Measurements from ENCODE around the gene GSTM5.
"Not testable (repeated sequence)": the region's sequence is repeated elsewhere in the genome, so short reads cannot be mapped to it uniquely, and the experiment has no call there.

GRCh38 chr1:109687109-109687508 lies 24.9 kb upstream of the GSTM5 start:
- TF ChIP-seq ELK1 (IDR thresholded peaks at IDR 0.05; ENCODE audit: borderline replicate concordance, low read depth, low read length); CTCF (conservative IDR thresholded peaks at IDR 0.05; ENCODE audit: low read depth, low read length); MXI1 (IDR thresholded peaks at IDR 0.05; ENCODE audit: borderline replicate concordance, low read depth, low read length): not testable (repeated sequence)
